ENCODE measurements around the gene FTSJ3.
A peak's percentile ranks its signal among the peaks of the same experiment; 100 is the strongest.

The FTSJ3 gene

GRCh38 chr17:63785556-63785955 lies 41.9 kb downstream of the FTSJ3 start:
- no peak for DNase-seq

- peak; percentile 30 for DNase-seq
Measured at GRCh38 chr17:63783522-63783921, 43.9 kb downstream of the FTSJ3 start.

GRCh38 chr17:63780928-63781327 lies 46.5 kb downstream of the FTSJ3 start:
- no peak for DNase-seq

- no peak for DNase-seq
Measured at GRCh38 chr17:63780507-63780906, 47.0 kb downstream of the FTSJ3 start.

- DNase-seq = no peak
Measured at GRCh38 chr17:63775420-63775819, 52.0 kb downstream of the FTSJ3 start.

- peak; percentile 23 for DNase-seq
Measured at GRCh38 chr17:63774969-63775265, 52.5 kb downstream of the FTSJ3 start.

- no peak for DNase-seq
Measured at GRCh38 chr17:63774141-63774968, 53.1 kb downstream of the FTSJ3 start, which contains the start of gene DDX42. TSS of gene DDX42 (plus strand) at chr17:63774170. CDS start at chr17:63787050, 12,880 bp downstream.

GRCh38 chr17:63773272-63774140 lies 54.0 kb downstream of the FTSJ3 start, which contains the start of gene CCDC47:
TSS of gene CCDC47 (minus strand) at chr17:63773597. CDS start at chr17:63766175, 7,422 bp downstream.
- peak; percentile 99 for DNase-seq

GRCh38 chr17:63772801-63773271 lies 54.6 kb downstream of the FTSJ3 start:
- DNase-seq = no peak
